GM18505 (cell line): ENCODE data around the gene PRSS38.
"Not testable (repeated sequence)": the region's sequence is repeated elsewhere in the genome, so short reads cannot be mapped to it uniquely, and the experiment has no call there.

Experiments
- ATAC-seq: cut with Tn5 transposase; IDR thresholded peaks from one replicate; pipeline ENCODE4 v1.9.1; 2021; ENCODE audit not compliant: unreplicated experiment
- POLR2A ChIP-seq: IDR thresholded peaks from 4 replicates; pipeline ENCODE4 v1.6.1; 2011; ENCODE audit warnings: borderline replicate concordance; ENCODE audit not compliant: insufficient read depth, insufficient read length; ENCODE audit errors: extremely low read depth

The PRSS38 gene

GRCh38 chr1:227849251-227849650 lies 33.8 kb downstream of the PRSS38 start:
- ATAC-seq: no peak
- no peak for TF ChIP-seq POLR2A

GRCh38 chr1:227854189-227854588 lies 38.7 kb downstream of the PRSS38 start:
- no peak for ATAC-seq
- no peak for TF ChIP-seq POLR2A

GRCh38 chr1:227855687-227856086 lies 40.2 kb downstream of the PRSS38 start:
- no peak for ATAC-seq

GRCh38 chr1:227856147-227856858 lies 40.8 kb downstream of the PRSS38 start:
- no peak for ATAC-seq
- no peak for TF ChIP-seq POLR2A

More at GRCh38 chr1:227855687-227856086, 40.2 kb downstream of the PRSS38 start:
- TF ChIP-seq POLR2A: no peak

GRCh38 chr1:227864882-227865281 lies 49.4 kb downstream of the PRSS38 start:
- TF ChIP-seq POLR2A: no peak
- ATAC-seq: no peak

- ATAC-seq: no peak
- TF ChIP-seq POLR2A: no peak
Observed at GRCh38 chr1:227869279-227869842, 53.9 kb downstream of the PRSS38 start.

GRCh38 chr1:227869851-227870305 lies 54.4 kb downstream of the PRSS38 start:
- no peak for ATAC-seq
- TF ChIP-seq POLR2A: no peak

- ATAC-seq: no peak
- no peak for TF ChIP-seq POLR2A
Observed at GRCh38 chr1:227870366-227870765, 54.9 kb downstream of the PRSS38 start.

GRCh38 chr1:227871892-227872291 lies 56.4 kb downstream of the PRSS38 start:
- ATAC-seq: not testable (repeated sequence)

GRCh38 chr1:227877810-227878209 lies 62.3 kb downstream of the PRSS38 start:
- not testable (repeated sequence) for ATAC-seq

GRCh38 chr1:227880342-227880924 lies 65.0 kb downstream of the PRSS38 start:
- no peak for TF ChIP-seq POLR2A
- no peak for ATAC-seq

- TF ChIP-seq POLR2A: no peak
- no peak for ATAC-seq
Observed at GRCh38 chr1:227883073-227883520, 67.6 kb downstream of the PRSS38 start.

GRCh38 chr1:227883641-227884301 lies 68.3 kb downstream of the PRSS38 start:
- no peak for TF ChIP-seq POLR2A
- ATAC-seq: no peak

GRCh38 chr1:227884370-227885134 lies 69.1 kb downstream of the PRSS38 start:
- ATAC-seq: no peak

More at GRCh38 chr1:227884370-227885134, 69.1 kb downstream of the PRSS38 start:
- no peak for TF ChIP-seq POLR2A
